Measurements from ENCODE around the gene SEMA4B. TPM values are rescaled to one million over a fixed set of nuclear protein-coding genes. Genes with fewer than 3 reads are reported as not detected.

The SEMA4B gene
- total and polyA plus RNA-seq, 2 of the 8 experiments (the other 6 are each of a cell fraction or from before 2014, with no cell fraction given), result 42.7 to 43.0 TPM

GRCh38 chr15:90154246-90154645 is 46.9 kb upstream of the SEMA4B start:
- H4K8ac ChIP-seq (ENCODE audit: extremely low read depth, insufficient read depth, low read length), result no peak overlapping the region
- H2BK15ac ChIP-seq (ENCODE audit: low read length), result peak overlapping the region; percentile 66; the same call in 1 of the 2 replicates
- peak overlapping the region; percentile 38; the same call in 1 of the 2 replicates for H3K18ac ChIP-seq (ENCODE audit: extremely low read depth, low read length)
- H2BK120ac ChIP-seq (replicated peaks; ENCODE audit: low read depth, low read length), result no peak overlapping the region
- H4K91ac ChIP-seq (replicated peaks; ENCODE audit: insufficient read length, low read length), result no peak overlapping the region
- FAIRE-seq (no peak), DNase-seq (ENCODE audit: low read depth in 1 of 2, low spot score in 2 of 2) (no peak)
- TF ChIP-seq JUND (IDR thresholded peaks at IDR 0.05; ENCODE audit: low read length) (no peak), SP1 (IDR thresholded peaks at IDR 0.05; ENCODE audit: low read depth, low read length) (no peak), E2F6 (IDR thresholded peaks at IDR 0.05) (no peak), BRCA1 (IDR thresholded peaks at IDR 0.05; ENCODE audit: low read depth, low read length) (no peak), KDM1A (IDR thresholded peaks at IDR 0.05; ENCODE audit: borderline replicate concordance, low read length) (no peak), POU5F1 (IDR thresholded peaks at IDR 0.05; ENCODE audit: low read depth, low read length) (no peak), RNF2 (IDR thresholded peaks at IDR 0.05; ENCODE audit: borderline replicate concordance, low read depth, low read length, missing control alignments, poor library complexity, severe bottlenecking) (no peak)
- H3K79me1 ChIP-seq (ENCODE audit: low read depth, low read length), result no peaks in the 10 kb centered on the region
- H3K27me3 ChIP-seq (replicated peaks in 1 of 4; ENCODE audit: control insufficient read depth in 3 of 4, extremely low read depth in 1 of 4, insufficient read depth in 3 of 4, low read length in 3 of 4), result no peaks in the 10 kb centered on the region; a peak in 1 of 7 replicates
- no peaks in the 10 kb centered on the region for H3K79me2 ChIP-seq (ENCODE audit: control insufficient read depth in 1 of 2, insufficient read depth in 2 of 2, low read length in 2 of 2)
- peak overlapping the region; percentile 45; the same call in 1 of the 2 replicates for H2BK5ac ChIP-seq (ENCODE audit: low read depth, low read length)
- no peak overlapping the region for H3K27ac ChIP-seq (ENCODE audit: low read depth, low read length)
- POLR2A ChIA-PET (ENCODE audit: partially characterized antibody), result interaction anchor here (3.3 kb wide), 1 partner anchor 47 kb away, joined by 12 read pairs; the partner anchor contains the start of gene SEMA4B
- WGBS, 2 experiments (ENCODE audit: extremely low coverage in 1 of 2, insufficient coverage in 1 of 2, insufficient read length in 1 of 2, insufficient replicate concordance in 2 of 2, low coverage in 1 of 2, low lambda C conversion rate in 2 of 2, missing lambda C conversion rate in 1 of 2), result 86% methylated on average over 5 of the region's 5 CpGs; no CpG with 5 or more reads in 1 of the 2 experiments
- H3K56ac ChIP-seq (replicated peaks; ENCODE audit: insufficient read length, low read depth, low read length), result no peak overlapping the region
- no peak overlapping the region for H3K4me2 ChIP-seq (ENCODE audit: insufficient read depth in 1 of 2, low read depth in 2 of 2, low read length in 2 of 2)
- H3K4me3 ChIP-seq (ENCODE audit: extremely low read depth in 1 of 4, insufficient read depth in 2 of 4, low read depth in 3 of 4, low read length in 4 of 4), result no peak overlapping the region
- peaks cover 5 to 14% (median 8%) of the 10 kb centered on the region in 4 experiments for H3K4me1 ChIP-seq (replicated peaks in 1 of 4; ENCODE audit: control insufficient read depth in 3 of 4, insufficient read depth in 4 of 4, low read length in 3 of 4)
- no peak overlapping the region for H3K9ac ChIP-seq (replicated peaks in 1 of 4; ENCODE audit: extremely low read depth in 1 of 4, low read depth in 3 of 4, low read length in 3 of 4)
- H2AFZ ChIP-seq (ENCODE audit: low read length), result no peak overlapping the region
- no peak overlapping the region for H3K23ac ChIP-seq (ENCODE audit: insufficient read length)
- H3K9me3 ChIP-seq (ENCODE audit: insufficient read depth in 2 of 2, low read depth in 1 of 2, low read length in 1 of 2), result no peaks in the 10 kb centered on the region
- no peaks in the 10 kb centered on the region for H3K36me3 ChIP-seq (ENCODE audit: control insufficient read depth in 2 of 4, insufficient read depth in 4 of 4, low read length in 3 of 4)
- no peaks in the 10 kb centered on the region for H4K20me1 ChIP-seq (replicated peaks in 1 of 2; ENCODE audit: control insufficient read depth in 1 of 2, insufficient read depth in 2 of 2, low read length in 2 of 2)
- no peak overlapping the region for H4K5ac ChIP-seq (ENCODE audit: insufficient read length, low read depth, low read length)
- H3K14ac ChIP-seq (ENCODE audit: insufficient read length), result no peak overlapping the region
- H3K4ac ChIP-seq (replicated peaks; ENCODE audit: insufficient read length, low read depth, low read length), result no peak overlapping the region
- H2BK12ac ChIP-seq (ENCODE audit: low read depth, low read length), result peak overlapping the region; percentile 69; the same call in 1 of the 2 replicates
- H2AK5ac ChIP-seq (ENCODE audit: low read depth, low read length), result peak overlapping the region; percentile 92; the same call in 1 of the 2 replicates
- no peak overlapping the region for H2BK20ac ChIP-seq (ENCODE audit: low read length)
- CTCF ChIA-PET (ENCODE audit: partially characterized antibody), result interaction anchor here (0.8 to 3.9 kb wide), 5 partner anchors 11 to 79 kb away, joined by 3 to 35 read pairs (median 3); no protein-coding TSS in a partner anchor
- H3K23me2 ChIP-seq (ENCODE audit: low read depth, low read length), result peaks cover 3% of the 10 kb centered on the region; the same call in 1 of the 2 replicates
